ENCODE data around the gene FIBCD1. TPM values are rescaled to one million over a fixed set of nuclear protein-coding genes. Genes with fewer than 3 reads are reported as not detected.

Gene FIBCD1
- total and polyA plus RNA-seq, 12 donors: 0.11 to 55.7 (median 18.3) TPM

DNA sequence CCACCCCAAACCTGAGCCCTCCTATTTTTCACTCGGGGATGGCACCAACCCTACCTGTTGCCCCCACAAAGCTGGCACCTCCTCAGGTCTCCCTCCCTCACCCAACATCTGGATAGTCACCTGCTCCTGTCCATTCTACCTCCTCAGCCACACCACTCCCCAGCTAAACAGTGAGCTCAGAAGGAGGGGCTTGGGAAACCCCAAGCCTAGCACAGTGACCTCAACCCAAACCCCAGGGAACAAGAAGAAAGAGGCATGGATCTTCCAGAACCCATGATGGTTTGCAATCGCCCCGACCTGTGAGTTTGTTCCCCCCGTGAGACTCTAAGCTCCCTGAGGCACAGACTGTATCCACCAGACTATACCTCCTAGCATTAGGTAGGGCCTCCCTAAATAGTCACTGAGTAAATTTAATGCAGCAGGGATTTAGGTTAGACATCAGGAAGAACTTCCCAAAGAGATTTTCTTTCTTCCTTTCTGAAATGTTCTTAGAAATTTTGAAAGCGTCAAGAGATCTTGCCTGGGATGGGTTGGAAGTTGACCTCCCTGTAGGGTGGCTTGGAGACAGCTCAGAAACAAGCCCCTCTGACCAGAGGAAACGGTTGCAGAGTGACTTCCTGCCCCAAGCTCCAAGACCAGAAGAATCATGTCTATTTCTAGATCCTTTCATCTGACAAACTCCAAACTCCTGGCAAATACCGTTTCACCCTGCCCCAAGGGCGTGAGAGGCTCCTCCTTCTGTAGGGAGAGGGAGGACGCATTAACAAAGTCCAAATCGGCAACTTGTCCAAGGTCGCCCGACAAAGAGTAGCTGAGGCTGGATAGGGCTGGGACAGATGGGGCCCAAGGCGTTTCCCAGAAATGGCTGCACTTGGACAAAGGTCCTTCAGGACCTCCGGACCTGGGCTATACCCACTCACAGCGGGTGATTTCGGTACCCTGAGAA lies 4.1 kb downstream of the FIBCD1 start:
- peak in 1 of 2 donors; percentile 72 for TF ChIP-seq POLR2A (IDR thresholded peaks at IDR 0.05)
- TF ChIP-seq, protein P1, sequence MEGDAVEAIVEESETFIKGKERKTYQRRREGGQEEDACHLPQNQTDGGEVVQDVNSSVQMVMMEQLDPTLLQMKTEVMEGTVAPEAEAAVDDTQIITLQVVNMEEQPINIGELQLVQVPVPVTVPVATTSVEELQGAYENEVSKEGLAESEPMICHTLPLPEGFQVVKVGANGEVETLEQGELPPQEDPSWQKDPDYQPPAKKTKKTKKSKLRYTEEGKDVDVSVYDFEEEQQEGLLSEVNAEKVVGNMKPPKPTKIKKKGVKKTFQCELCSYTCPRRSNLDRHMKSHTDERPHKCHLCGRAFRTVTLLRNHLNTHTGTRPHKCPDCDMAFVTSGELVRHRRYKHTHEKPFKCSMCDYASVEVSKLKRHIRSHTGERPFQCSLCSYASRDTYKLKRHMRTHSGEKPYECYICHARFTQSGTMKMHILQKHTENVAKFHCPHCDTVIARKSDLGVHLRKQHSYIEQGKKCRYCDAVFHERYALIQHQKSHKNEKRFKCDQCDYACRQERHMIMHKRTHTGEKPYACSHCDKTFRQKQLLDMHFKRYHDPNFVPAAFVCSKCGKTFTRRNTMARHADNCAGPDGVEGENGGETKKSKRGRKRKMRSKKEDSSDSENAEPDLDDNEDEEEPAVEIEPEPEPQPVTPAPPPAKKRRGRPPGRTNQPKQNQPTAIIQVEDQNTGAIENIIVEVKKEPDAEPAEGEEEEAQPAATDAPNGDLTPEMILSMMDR (IDR thresholded peaks at IDR 0.05): no peak
- Histone ChIP-seq H3K27me3 (peaks cover 23% of the 10 kb centered on the region), H3K4me1 (replicated peaks in 1 of 2) (peaks cover 38 to 51% of the 10 kb centered on the region in 2 donors), H3K4me3 (no peak overlapping the region), H3K36me3 (replicated peaks in 1 of 2) (no peaks in the 10 kb centered on the region), H3K27ac (peak overlapping the region; percentile 67 to 91 (median 88)), H3K9me3 (replicated peaks in 1 of 3) (no peaks in the 10 kb centered on the region)
- intact Hi-C loops (cut with DNase I): loop anchor here (5.0 to 10.0 kb wide), 3 partner anchors 48 to 230 kb away; no protein-coding TSS in a partner anchor
- 42 to 54% (median 48%) methylated on average over 15 to 16 of the region's 16 CpGs for WGBS, 4 donors
- DNase-seq: peak; percentile 60 to 92 (median 86)

DNA sequence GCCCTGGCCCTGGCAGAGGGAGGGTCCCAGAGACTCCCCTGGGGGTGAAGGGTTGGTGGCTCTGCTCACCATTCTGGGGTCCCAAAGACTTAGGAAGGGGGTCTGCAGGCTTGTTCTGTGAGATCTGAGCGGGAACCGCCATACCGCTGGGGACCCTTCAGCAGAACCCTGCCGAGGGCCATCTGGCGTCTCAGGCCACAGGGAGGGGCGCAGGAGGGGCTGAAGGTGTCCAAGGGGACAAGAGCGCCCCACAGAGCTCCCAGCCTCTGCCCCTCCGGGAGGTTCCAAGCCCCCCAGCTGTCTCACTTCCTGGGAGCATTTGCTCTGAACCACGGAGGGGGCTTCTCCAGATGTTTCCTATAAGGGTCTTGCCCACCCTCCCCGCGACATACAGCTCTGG lies 4.8 kb downstream of the FIBCD1 start:
- TF ChIP-seq, protein P1 (IDR thresholded peaks at IDR 0.05): no peak
- TF ChIP-seq POLR2A (IDR thresholded peaks at IDR 0.05): no peak
- peaks cover 16% of the 10 kb centered on the region for H3K27me3 ChIP-seq
- H3K27ac ChIP-seq: no peak overlapping the region
- 60 to 81% (median 78%) methylated on average over 3 to 11 of the region's 11 CpGs for WGBS, 4 donors
- H3K36me3 ChIP-seq (replicated peaks in 1 of 2): no peaks in the 10 kb centered on the region
- H3K4me3 ChIP-seq: no peak overlapping the region
- DNase-seq: no peak
- intact Hi-C loops (cut with DNase I): loop anchor here (5.0 to 10.0 kb wide), 3 partner anchors 47 to 229 kb away; no protein-coding TSS in a partner anchor
- peaks cover 36 to 46% of the 10 kb centered on the region in 2 donors for H3K4me1 ChIP-seq (replicated peaks in 1 of 2)
- no peaks in the 10 kb centered on the region for H3K9me3 ChIP-seq (replicated peaks in 1 of 3)

DNA sequence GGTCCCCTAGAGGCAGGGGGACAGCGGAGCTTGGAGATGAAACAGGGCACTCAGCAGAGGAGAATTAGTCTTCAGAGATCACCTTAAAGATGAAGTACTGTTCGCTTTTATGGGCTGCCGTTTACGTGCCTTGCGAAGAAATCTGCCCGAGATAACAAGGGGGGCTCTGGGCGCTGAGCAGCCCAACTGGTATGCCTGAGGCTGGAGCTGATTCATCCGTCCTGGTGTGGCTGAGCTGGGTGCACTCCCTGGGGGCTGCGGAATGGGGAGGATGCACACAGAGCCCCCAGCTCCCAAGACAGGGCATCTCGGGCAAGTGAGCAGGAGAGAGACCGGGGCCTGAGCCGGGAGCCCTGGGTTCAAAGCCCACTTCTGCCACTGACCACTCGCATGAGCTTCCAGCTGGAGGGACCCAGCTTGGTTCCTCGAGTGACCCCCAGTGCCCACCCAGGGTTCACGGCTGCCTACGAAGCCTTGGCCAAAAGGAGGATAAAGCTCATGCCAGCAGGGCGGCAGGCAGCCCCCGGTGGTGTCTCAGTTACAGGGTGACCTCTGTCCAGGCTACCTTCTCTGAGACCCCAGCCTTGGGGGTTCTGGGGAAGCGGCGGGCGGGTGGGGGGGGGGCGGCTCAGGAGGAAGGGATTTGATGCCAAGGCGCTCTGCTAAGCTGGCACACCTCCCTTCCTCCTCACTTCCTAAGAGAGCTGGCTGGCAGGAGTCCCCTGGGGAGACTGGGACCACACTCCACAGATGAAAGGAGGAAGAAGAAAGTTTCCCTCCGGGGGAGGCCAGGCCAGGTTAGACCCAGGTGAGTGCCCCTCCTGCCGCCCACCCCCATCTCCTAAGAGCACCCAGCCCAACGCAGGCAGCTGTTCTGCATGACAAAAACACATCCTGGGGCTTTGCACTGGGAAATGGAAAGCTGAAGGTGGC lies 5.7 kb downstream of the FIBCD1 start:
- DNase-seq: peak in 5 of 7 donors; percentile 57 to 83 (median 69)
- Histone ChIP-seq H3K36me3 (replicated peaks in 1 of 2) (no peaks in the 10 kb centered on the region), H3K9me3 (replicated peaks in 1 of 3) (no peaks in the 10 kb centered on the region), H3K27me3 (peaks cover 13% of the 10 kb centered on the region), H3K4me1 (replicated peaks in 1 of 2) (peaks cover 38 to 45% of the 10 kb centered on the region in 2 donors), H3K4me3 (no peak overlapping the region), H3K27ac (peak overlapping the region in 1 of 5 donors; percentile 49)
- peak in 1 of 2 donors; percentile 46 for TF ChIP-seq POLR2A (IDR thresholded peaks at IDR 0.05)
- TF ChIP-seq, protein P1 (IDR thresholded peaks at IDR 0.05): no peak
- intact Hi-C loops (cut with DNase I): loop anchor here (5.0 to 10.0 kb wide), 3 partner anchors 46 to 229 kb away; no protein-coding TSS in a partner anchor
- 25 to 41% (median 35%) methylated on average over 8 to 26 of the region's 26 CpGs for WGBS, 4 donors
